ENCODE results near the gene ALLC.

ALLC gene

DNA sequence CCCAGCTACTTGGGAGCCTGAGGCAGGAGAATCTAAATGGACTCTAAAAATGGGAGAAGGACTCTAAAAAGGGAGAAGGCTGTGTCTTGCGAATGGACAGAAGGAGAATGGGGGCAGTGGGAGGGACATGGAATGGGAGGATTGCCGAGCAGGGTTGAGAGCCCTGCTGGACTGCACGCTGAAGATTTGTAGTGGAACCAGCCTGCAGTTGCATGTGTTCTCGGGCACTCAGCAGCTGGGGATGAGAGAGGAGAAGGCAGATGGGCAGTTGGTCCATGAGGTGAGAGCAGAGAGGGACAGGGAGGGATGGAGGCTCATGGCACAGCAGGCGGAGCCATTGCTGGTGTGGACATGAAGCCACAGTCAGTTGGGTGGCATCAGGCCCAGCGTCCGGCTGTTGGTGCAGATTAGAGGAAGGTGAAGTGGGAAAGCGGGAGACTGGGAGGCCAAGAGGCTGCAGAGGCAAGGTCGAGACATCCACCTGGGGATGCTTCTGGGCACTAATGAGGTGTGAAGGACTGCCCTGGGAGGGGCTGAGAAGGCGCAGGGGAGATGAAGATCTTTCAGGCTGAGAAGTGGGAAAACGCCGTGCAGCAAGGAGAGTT is 86.1 kb downstream of the ALLC start:
- Histone ChIP-seq H3K9me3 (ENCODE audit: insufficient read depth, low read length) (no peaks in the 10 kb centered on the region), H2AFZ (ENCODE audit: low read depth, low read length) (no peak overlapping the region), H3K79me2 (ENCODE audit: low read length) (no peaks in the 10 kb centered on the region), H3K27me3 (ENCODE audit: low read depth, low read length) (peaks cover 14% of the 10 kb centered on the region; the same call in 1 of the 2 replicates), H3K36me3 (replicated peaks; ENCODE audit: low read depth, low read length) (no peaks in the 10 kb centered on the region), H3K9ac (ENCODE audit: low read length) (no peak overlapping the region), H3K4me3 (ENCODE audit: low read length) (no peak overlapping the region), H3K4me2 (ENCODE audit: low read length) (no peak overlapping the region), H3K4me1 (ENCODE audit: low read length) (no peaks in the 10 kb centered on the region), H4K20me1 (ENCODE audit: insufficient read depth, low read length) (no peaks in the 10 kb centered on the region), H3K27ac (ENCODE audit: low read length) (no peak overlapping the region)
- TF ChIP-seq EZH2phosphoT487 (IDR thresholded peaks at IDR 0.05; ENCODE audit: low read depth) = no peak
- TF ChIP-seq, protein P1, sequence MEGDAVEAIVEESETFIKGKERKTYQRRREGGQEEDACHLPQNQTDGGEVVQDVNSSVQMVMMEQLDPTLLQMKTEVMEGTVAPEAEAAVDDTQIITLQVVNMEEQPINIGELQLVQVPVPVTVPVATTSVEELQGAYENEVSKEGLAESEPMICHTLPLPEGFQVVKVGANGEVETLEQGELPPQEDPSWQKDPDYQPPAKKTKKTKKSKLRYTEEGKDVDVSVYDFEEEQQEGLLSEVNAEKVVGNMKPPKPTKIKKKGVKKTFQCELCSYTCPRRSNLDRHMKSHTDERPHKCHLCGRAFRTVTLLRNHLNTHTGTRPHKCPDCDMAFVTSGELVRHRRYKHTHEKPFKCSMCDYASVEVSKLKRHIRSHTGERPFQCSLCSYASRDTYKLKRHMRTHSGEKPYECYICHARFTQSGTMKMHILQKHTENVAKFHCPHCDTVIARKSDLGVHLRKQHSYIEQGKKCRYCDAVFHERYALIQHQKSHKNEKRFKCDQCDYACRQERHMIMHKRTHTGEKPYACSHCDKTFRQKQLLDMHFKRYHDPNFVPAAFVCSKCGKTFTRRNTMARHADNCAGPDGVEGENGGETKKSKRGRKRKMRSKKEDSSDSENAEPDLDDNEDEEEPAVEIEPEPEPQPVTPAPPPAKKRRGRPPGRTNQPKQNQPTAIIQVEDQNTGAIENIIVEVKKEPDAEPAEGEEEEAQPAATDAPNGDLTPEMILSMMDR (IDR thresholded peaks at IDR 0.05; ENCODE audit: low read depth, low read length) = no peak

DNA sequence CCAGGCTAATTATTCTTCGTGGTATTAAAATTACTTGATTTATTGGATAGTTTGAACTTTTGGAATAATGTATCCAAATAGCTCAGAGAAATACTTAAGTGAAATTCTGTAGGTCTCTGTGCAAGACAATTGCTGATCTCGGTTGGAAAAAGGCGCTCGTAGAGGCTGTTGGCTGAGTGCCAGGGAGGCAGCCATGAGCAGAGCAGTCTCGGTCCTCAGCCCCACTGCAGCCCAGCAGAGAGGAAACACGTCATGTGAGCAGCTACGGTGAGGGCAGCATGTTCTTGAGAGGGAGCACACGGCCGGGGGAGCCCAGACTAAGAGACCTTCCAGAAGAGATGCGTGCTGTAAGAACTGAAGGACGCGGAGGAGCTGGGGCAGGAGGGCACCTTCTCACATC is 87.9 kb downstream of the ALLC start:
- no peak overlapping the region for H3K4me3 ChIP-seq (ENCODE audit: low read length)
- H3K4me2 ChIP-seq (ENCODE audit: low read length) = no peak overlapping the region
- no peaks in the 10 kb centered on the region for H4K20me1 ChIP-seq (ENCODE audit: insufficient read depth, low read length)
- TF ChIP-seq, protein P1 (IDR thresholded peaks at IDR 0.05; ENCODE audit: low read depth, low read length) = no peak
- no peak for TF ChIP-seq EZH2phosphoT487 (IDR thresholded peaks at IDR 0.05; ENCODE audit: low read depth)
- H3K4me1 ChIP-seq (ENCODE audit: low read length) = peaks cover 2% of the 10 kb centered on the region
- no peaks in the 10 kb centered on the region for H3K79me2 ChIP-seq (ENCODE audit: low read length)
- H3K27ac ChIP-seq (ENCODE audit: low read length) = no peak overlapping the region
- H2AFZ ChIP-seq (ENCODE audit: low read depth, low read length) = no peak overlapping the region
- H3K9me3 ChIP-seq (ENCODE audit: insufficient read depth, low read length) = no peaks in the 10 kb centered on the region
- no peaks in the 10 kb centered on the region for H3K36me3 ChIP-seq (replicated peaks; ENCODE audit: low read depth, low read length)
- H3K27me3 ChIP-seq (ENCODE audit: low read depth, low read length) = peaks cover 32% of the 10 kb centered on the region
- H3K9ac ChIP-seq (ENCODE audit: low read length) = no peak overlapping the region

DNA sequence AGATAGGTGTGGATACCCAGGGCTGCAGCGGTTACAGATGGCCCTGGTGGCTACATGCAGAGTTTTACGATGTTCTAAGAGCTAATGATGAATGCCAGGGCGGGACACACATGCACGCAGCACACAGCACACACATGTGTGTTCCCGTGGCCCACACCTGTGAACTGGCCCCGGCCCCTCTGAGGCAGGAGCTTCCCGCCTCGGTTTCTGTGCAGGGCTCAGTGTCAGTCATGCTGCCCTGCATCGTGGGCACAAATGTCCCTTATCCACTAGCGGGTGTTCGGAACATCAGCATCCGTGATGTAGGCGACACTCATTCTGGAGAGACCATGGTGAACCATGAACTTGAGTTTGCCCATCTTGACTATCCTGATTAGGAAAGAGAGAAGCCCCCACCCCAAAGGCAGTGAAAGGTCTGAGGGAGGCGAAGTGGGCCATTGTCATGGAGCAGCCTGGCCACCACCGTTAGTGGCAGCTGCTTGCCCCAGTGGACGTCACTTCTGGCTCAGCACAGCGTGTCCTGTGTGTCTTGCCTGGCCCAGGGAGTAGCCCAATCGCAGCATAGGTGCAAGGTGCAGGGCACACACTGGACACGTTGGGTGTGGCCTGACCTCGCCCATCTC is 89.1 kb downstream of the ALLC start:
- Histone ChIP-seq H3K4me1 (ENCODE audit: low read length) (peaks cover 5% of the 10 kb centered on the region), H3K4me3 (ENCODE audit: low read length) (no peak overlapping the region), H3K9ac (ENCODE audit: low read length) (no peak overlapping the region), H3K27ac (ENCODE audit: low read length) (no peak overlapping the region), H3K27me3 (ENCODE audit: low read depth, low read length) (peaks cover 40% of the 10 kb centered on the region), H3K9me3 (ENCODE audit: insufficient read depth, low read length) (no peaks in the 10 kb centered on the region), H3K36me3 (replicated peaks; ENCODE audit: low read depth, low read length) (no peaks in the 10 kb centered on the region), H4K20me1 (ENCODE audit: insufficient read depth, low read length) (no peaks in the 10 kb centered on the region), H3K4me2 (ENCODE audit: low read length) (no peak overlapping the region), H2AFZ (ENCODE audit: low read depth, low read length) (no peak overlapping the region), H3K79me2 (ENCODE audit: low read length) (no peaks in the 10 kb centered on the region)
- TF ChIP-seq, protein P1 (IDR thresholded peaks at IDR 0.05; ENCODE audit: low read depth, low read length) = no peak
- TF ChIP-seq EZH2phosphoT487 (IDR thresholded peaks at IDR 0.05; ENCODE audit: low read depth) = no peak

DNA sequence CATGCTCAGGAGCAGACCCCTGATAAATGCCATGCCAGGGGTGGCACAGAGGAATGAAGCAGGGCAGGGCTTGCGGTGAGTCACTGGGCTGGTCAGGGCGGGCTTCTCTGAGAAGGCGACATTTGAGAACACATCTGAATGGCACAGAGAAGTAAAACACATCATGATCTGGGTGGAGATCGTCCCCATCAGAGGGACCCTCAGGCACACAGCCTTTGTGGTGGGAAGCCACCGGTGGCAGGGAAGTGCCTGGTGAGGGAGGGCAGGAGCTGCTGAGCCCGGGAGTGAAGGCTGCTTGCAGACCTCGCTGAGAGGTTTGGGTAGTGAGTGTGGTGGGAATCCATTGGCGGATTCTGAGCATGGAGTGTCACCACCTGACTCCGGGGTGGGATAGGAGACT is 89.8 kb downstream of the ALLC start:
- Histone ChIP-seq H3K79me2 (ENCODE audit: low read length) (no peaks in the 10 kb centered on the region), H3K4me2 (ENCODE audit: low read length) (no peak overlapping the region), H3K9ac (ENCODE audit: low read length) (no peak overlapping the region), H3K9me3 (ENCODE audit: insufficient read depth, low read length) (no peaks in the 10 kb centered on the region), H3K4me1 (ENCODE audit: low read length) (peaks cover 5% of the 10 kb centered on the region), H4K20me1 (ENCODE audit: insufficient read depth, low read length) (no peaks in the 10 kb centered on the region), H3K4me3 (ENCODE audit: low read length) (no peak overlapping the region), H3K36me3 (replicated peaks; ENCODE audit: low read depth, low read length) (no peaks in the 10 kb centered on the region), H3K27ac (ENCODE audit: low read length) (no peak overlapping the region), H2AFZ (ENCODE audit: low read depth, low read length) (no peak overlapping the region), H3K27me3 (ENCODE audit: low read depth, low read length) (peaks cover 44% of the 10 kb centered on the region)
- TF ChIP-seq, protein P1 (IDR thresholded peaks at IDR 0.05; ENCODE audit: low read depth, low read length) = no peak
- no peak for TF ChIP-seq EZH2phosphoT487 (IDR thresholded peaks at IDR 0.05; ENCODE audit: low read depth)
